Left lung (tissue), 10 donors: ENCODE measurements around the gene TIAM1. TPM values are rescaled to one million over a fixed set of nuclear protein-coding genes. Genes with fewer than 3 reads are reported as not detected.

ENCODE experiments used
- ATAC-seq: fragments of 200-7000 bp; cut with Tn5 transposase; one replicate; pipeline ENCODE4 v1.9.1; 2020; ENCODE audit warnings: moderate library complexity
- DNase-seq, 4 donors: peaks; one replicate each; pipeline ENCODE4 v3.0.0-alpha.2; 2013 to 2020
- H3K27ac ChIP-seq, 2 donors: fragments of 200-600 bp; sonication (generic) in 1 of 2; one replicate each; pipeline versions ENCODE4 v1.5.0 to v1.8.0; 2020 to 2021
- H3K27me3 ChIP-seq, 2 donors: fragments of 200-600 bp; sonication (generic) in 1 of 2; one replicate each; pipeline versions ENCODE4 v1.5.0 to v1.8.0; 2020 to 2021
- H3K36me3 ChIP-seq, 2 donors: fragments of 200-600 bp; sonication (generic) in 1 of 2; one replicate each; pipeline versions ENCODE4 v1.5.0 to v1.8.0; 2020 to 2021
- H3K4me1 ChIP-seq, 2 donors: fragments of 200-600 bp; one replicate each; pipeline ENCODE4 v1.8.0; 2021
- H3K4me3 ChIP-seq, 2 donors: fragments of 200-600 bp; sonication (generic) in 1 of 2; one replicate each; pipeline versions ENCODE4 v1.5.0 to v1.8.0; 2020 to 2021; ENCODE audit warnings: mild to moderate bottlenecking in 1 of 2
- H3K9me3 ChIP-seq, 2 donors: fragments of 200-600 bp; sonication (generic) in 1 of 2; one replicate each; pipeline versions ENCODE4 v1.5.0 to v1.8.0; 2020 to 2021
- CTCF ChIP-seq, 2 donors: fragments of 200-600 bp; sonication (generic) in 1 of 2; IDR thresholded peaks; one replicate each; pipeline versions ENCODE4 v1.5.0 to v1.8.0; 2021; ENCODE audit warnings: antibody characterized with exemption in 2 of 2
- intact Hi-C, 2 donors: fragments of 100-400 bp; cut with DNase I; formaldehyde crosslinking; loops; one replicate each; pipeline versions ENCODE4 v1.11.2 to v1.14.2; 2022
- polyA plus RNA-seq, 6 donors: library from polyadenylated mRNA; unstranded; fragments of 120-200 nt; gene quantifications; one replicate each; pipeline ENCODE4 v1.2.1, GENCODE V29; 2013; ENCODE audit not compliant: insufficient read length in 6 of 6
- total RNA-seq, 2 donors: library from RNA; stranded (reverse); fragmentation: NEBNext Ultra II Directional; extraction: Animal tissue kit (Norgen Biotek cat#: 25700); gene quantifications; one replicate each; pipeline ENCODE4 v1.2.1, GENCODE V29; 2021
- donor health status: DM: no; HTN: yes; CAD: no.
- donor health status: DM: no; HTN: no; CAD: no.

TIAM1 gene
- total and polyA plus RNA-seq, 8 donors, result 9.7 to 65.5 (median 49.5) TPM

GRCh38 chr21:31255036-31255435 is 89.0 kb downstream of the TIAM1 start:
- H3K9me3 ChIP-seq, result no peaks in the 10 kb centered on the region
- no peaks in the 10 kb centered on the region for H3K27me3 ChIP-seq
- no peaks in the 10 kb centered on the region for H3K36me3 ChIP-seq
- ATAC-seq (no peak), DNase-seq (no peak)
- no peaks in the 10 kb centered on the region for H3K4me1 ChIP-seq
- H3K27ac ChIP-seq, result no peak overlapping the region
- TF ChIP-seq CTCF (IDR thresholded peaks at IDR 0.05), result no peak
- intact Hi-C loops, result no loop called here
- no peak overlapping the region for H3K4me3 ChIP-seq

- DNase-seq (no peak), ATAC-seq (no peak)
- no peak for TF ChIP-seq CTCF (IDR thresholded peaks at IDR 0.05)
- Histone ChIP-seq H3K4me1 (no peaks in the 10 kb centered on the region), H3K27ac (no peak overlapping the region), H3K4me3 (no peak overlapping the region), H3K27me3 (no peaks in the 10 kb centered on the region), H3K9me3 (no peaks in the 10 kb centered on the region), H3K36me3 (no peaks in the 10 kb centered on the region)
- intact Hi-C loops, result no loop called here
Observed at GRCh38 chr21:31254131-31254530, 89.9 kb downstream of the TIAM1 start.

- DNase-seq, result no peak
- Histone ChIP-seq H3K4me1 (no peaks in the 10 kb centered on the region), H3K27me3 (no peaks in the 10 kb centered on the region), H3K36me3 (no peaks in the 10 kb centered on the region), H3K9me3 (no peaks in the 10 kb centered on the region), H3K4me3 (no peak overlapping the region), H3K27ac (no peak overlapping the region)
- no peak for TF ChIP-seq CTCF (IDR thresholded peaks at IDR 0.05)
- intact Hi-C loops, result no loop called here
- no peak for ATAC-seq
Observed at GRCh38 chr21:31253684-31254083, 90.4 kb downstream of the TIAM1 start.

- H3K4me3 ChIP-seq, result no peak overlapping the region
- H3K36me3 ChIP-seq, result no peaks in the 10 kb centered on the region
- no peak for ATAC-seq
- no peak for DNase-seq
- no peaks in the 10 kb centered on the region for H3K4me1 ChIP-seq
- H3K9me3 ChIP-seq, result no peaks in the 10 kb centered on the region
- H3K27me3 ChIP-seq, result no peaks in the 10 kb centered on the region
- H3K27ac ChIP-seq, result no peak overlapping the region
- no peak for TF ChIP-seq CTCF (IDR thresholded peaks at IDR 0.05)
- intact Hi-C loops, result no loop called here
Observed at GRCh38 chr21:31252611-31253010, 91.5 kb downstream of the TIAM1 start.

GRCh38 chr21:31252091-31252490 is 92.0 kb downstream of the TIAM1 start:
- ATAC-seq (no peak), DNase-seq (no peak)
- intact Hi-C loops, result no loop called here
- Histone ChIP-seq H3K27me3 (no peaks in the 10 kb centered on the region), H3K36me3 (no peaks in the 10 kb centered on the region), H3K27ac (no peak overlapping the region), H3K4me3 (no peak overlapping the region), H3K4me1 (no peaks in the 10 kb centered on the region), H3K9me3 (no peaks in the 10 kb centered on the region)
- TF ChIP-seq CTCF (IDR thresholded peaks at IDR 0.05), result no peak
